ENCODE measurements around the gene POLRMT. TPM values are rescaled to one million over a fixed set of nuclear protein-coding genes. Genes with fewer than 3 reads are reported as not detected.

The POLRMT gene
- polyA plus RNA-seq, 1 donor (not counting 4 experiments of a cell fraction or from before 2014, with no cell fraction given), result 33.3 TPM

DNA sequence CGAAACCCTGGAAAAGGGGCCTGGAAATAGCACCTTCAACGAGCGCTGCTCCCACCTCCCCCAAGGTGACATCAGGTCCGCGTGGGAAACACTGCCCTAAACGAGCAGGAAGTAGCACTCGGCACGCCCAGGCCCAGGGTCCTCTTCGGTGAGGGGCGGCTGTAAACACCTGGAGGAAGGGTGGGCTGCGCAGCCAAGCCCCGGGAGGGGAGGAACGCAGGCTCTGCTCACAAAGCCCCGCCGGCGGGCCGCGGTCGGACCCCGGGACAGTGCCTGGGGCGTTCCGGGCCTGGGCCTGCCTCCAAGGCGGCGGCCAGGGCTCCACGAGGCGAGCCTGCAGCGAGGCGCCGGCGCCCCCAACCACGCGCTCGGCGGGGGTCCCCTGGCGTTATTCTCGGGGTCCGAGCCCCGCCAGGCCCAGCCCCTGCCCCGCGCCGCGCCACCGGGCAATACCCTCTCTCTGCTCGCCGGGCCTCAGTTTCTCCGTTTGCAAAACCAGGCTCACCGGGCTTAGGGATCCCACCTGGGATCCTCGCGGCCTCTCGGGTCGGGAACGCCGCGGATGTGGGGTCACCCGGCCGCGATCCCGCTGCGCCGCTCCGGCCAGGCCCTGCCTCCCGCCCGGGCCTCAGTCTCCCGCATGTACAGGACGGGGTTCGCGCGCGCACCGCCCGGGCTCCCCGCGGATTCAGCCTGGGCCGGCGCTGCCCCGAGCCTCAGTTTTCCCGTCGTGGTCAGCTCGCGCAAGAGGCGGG lies 29.0 kb upstream of the POLRMT start:
- no peak for FAIRE-seq
- H3K4me3 ChIP-seq (ENCODE audit: control insufficient read depth in 2 of 3, extremely low read depth in 1 of 3, insufficient read depth in 2 of 3, low read depth in 1 of 3, low read length in 3 of 3), result peak overlapping the region; percentile 84 to 96 (median 85)
- no peaks in the 10 kb centered on the region for H3K27me3 ChIP-seq (ENCODE audit: control insufficient read depth, extremely low read depth, insufficient read depth, low read length)
- TF ChIP-seq, protein P1, sequence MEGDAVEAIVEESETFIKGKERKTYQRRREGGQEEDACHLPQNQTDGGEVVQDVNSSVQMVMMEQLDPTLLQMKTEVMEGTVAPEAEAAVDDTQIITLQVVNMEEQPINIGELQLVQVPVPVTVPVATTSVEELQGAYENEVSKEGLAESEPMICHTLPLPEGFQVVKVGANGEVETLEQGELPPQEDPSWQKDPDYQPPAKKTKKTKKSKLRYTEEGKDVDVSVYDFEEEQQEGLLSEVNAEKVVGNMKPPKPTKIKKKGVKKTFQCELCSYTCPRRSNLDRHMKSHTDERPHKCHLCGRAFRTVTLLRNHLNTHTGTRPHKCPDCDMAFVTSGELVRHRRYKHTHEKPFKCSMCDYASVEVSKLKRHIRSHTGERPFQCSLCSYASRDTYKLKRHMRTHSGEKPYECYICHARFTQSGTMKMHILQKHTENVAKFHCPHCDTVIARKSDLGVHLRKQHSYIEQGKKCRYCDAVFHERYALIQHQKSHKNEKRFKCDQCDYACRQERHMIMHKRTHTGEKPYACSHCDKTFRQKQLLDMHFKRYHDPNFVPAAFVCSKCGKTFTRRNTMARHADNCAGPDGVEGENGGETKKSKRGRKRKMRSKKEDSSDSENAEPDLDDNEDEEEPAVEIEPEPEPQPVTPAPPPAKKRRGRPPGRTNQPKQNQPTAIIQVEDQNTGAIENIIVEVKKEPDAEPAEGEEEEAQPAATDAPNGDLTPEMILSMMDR (optimal IDR thresholded peaks at IDR 0.05 in 1 of 3, IDR thresholded peaks at IDR 0.05 in 1 of 3, conservative IDR thresholded peaks at IDR 0.05 in 1 of 3; ENCODE audit: extremely low read depth in 1 of 3, insufficient read depth in 2 of 3, low read length in 3 of 3), result no peak
- no peak for TF ChIP-seq EZH2 (IDR thresholded peaks at IDR 0.05; ENCODE audit: low read length)
- peaks cover 6% of the 10 kb centered on the region for H3K9me1 ChIP-seq (ENCODE audit: control insufficient read depth, extremely low read depth, insufficient read depth, low read length)
- H3K36me3 ChIP-seq (ENCODE audit: control insufficient read depth in 2 of 2, extremely low read depth in 1 of 2, insufficient read depth in 2 of 2, low read length in 2 of 2), result peaks cover 9% of the 10 kb centered on the region in 2 experiments
- DNase-seq (ENCODE audit: low read depth, low spot score), result no peak
- no peak overlapping the region for H2AFZ ChIP-seq (ENCODE audit: control insufficient read depth, low read length)
- peak overlapping the region; percentile 96 for H3K27ac ChIP-seq (ENCODE audit: control insufficient read depth, insufficient read depth, low read length)
- dilution Hi-C loops (cut with MboI; ENCODE audit: extremely low pct_ligation_motif_present, low sequenced_read_pairs), result no loop called here
- peak overlapping the region; percentile 86 for H3K9ac ChIP-seq (ENCODE audit: control insufficient read depth, extremely low read depth, insufficient read depth, low read length)
- H3K4me1 ChIP-seq (ENCODE audit: control insufficient read depth, extremely low read depth, insufficient read depth, low read length), result peaks cover 48% of the 10 kb centered on the region
- H3K9me3 ChIP-seq (ENCODE audit: control insufficient read depth, low read depth, low read length), result no peaks in the 10 kb centered on the region
- peaks cover 56% of the 10 kb centered on the region for H3K79me2 ChIP-seq (ENCODE audit: control insufficient read depth, insufficient read depth, low read length)
- peak overlapping the region; percentile 99 for H3K4me2 ChIP-seq (ENCODE audit: control insufficient read depth, extremely low read depth, insufficient read depth, low read depth, low read length)
- peaks cover 39% of the 10 kb centered on the region for H4K20me1 ChIP-seq (ENCODE audit: control insufficient read depth, extremely low read depth, insufficient read depth, low read length)

DNA sequence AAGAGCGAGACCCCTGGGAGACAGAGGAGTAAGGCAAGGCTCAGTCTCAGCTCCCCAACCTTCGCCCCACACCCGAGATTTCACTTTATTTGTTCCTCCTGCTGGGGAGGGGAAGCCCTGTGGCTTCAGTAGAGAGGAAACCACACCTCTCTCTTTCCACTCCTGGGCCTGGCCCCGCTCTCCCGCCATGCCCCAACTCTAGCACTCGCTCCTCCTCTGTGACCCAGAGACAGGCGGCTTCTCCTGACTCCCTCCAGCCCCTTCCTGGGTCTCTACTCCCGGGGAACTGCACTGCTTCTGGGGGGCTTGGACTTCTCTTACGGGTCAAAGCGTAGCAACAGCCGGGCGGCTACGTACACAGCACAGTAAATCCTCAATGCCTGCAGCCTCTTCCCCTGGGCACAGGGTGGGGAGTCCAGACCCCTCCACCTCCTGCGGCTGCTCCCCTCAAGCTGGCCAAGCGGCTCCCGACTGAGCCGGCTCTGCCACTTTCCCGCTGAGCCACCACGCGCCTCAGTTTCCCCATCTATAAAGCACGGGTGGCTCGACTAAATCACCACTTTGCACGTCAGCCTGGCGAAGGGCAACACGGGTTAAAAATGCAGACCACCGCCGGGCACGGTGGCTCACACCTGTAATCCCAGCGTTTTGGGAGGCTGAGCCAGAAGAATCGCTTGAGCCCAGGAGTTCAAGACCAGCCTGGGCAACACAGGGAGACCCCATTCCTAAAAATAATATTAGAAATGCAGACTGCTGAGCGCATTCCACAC lies 28.3 kb upstream of the POLRMT start:
- Histone ChIP-seq H3K4me3 (ENCODE audit: control insufficient read depth in 2 of 3, extremely low read depth in 1 of 3, insufficient read depth in 2 of 3, low read depth in 1 of 3, low read length in 3 of 3) (peak overlapping the region; percentile 84 to 96 (median 85)), H3K79me2 (ENCODE audit: control insufficient read depth, insufficient read depth, low read length) (peaks cover 64% of the 10 kb centered on the region), H3K36me3 (ENCODE audit: control insufficient read depth in 2 of 2, extremely low read depth in 1 of 2, insufficient read depth in 2 of 2, low read length in 2 of 2) (peaks cover 9 to 10% of the 10 kb centered on the region in 2 experiments), H3K9ac (ENCODE audit: control insufficient read depth, extremely low read depth, insufficient read depth, low read length) (peak overlapping the region; percentile 86), H2AFZ (ENCODE audit: control insufficient read depth, low read length) (no peak overlapping the region), H3K4me1 (ENCODE audit: control insufficient read depth, extremely low read depth, insufficient read depth, low read length) (peaks cover 48% of the 10 kb centered on the region), H3K4me2 (ENCODE audit: control insufficient read depth, extremely low read depth, insufficient read depth, low read depth, low read length) (peak overlapping the region; percentile 99), H3K27ac (ENCODE audit: control insufficient read depth, insufficient read depth, low read length) (peak overlapping the region; percentile 96), H4K20me1 (ENCODE audit: control insufficient read depth, extremely low read depth, insufficient read depth, low read length) (peaks cover 46% of the 10 kb centered on the region), H3K27me3 (ENCODE audit: control insufficient read depth, extremely low read depth, insufficient read depth, low read length) (no peaks in the 10 kb centered on the region), H3K9me1 (ENCODE audit: control insufficient read depth, extremely low read depth, insufficient read depth, low read length) (peaks cover 6% of the 10 kb centered on the region), H3K9me3 (ENCODE audit: control insufficient read depth, low read depth, low read length) (no peaks in the 10 kb centered on the region)
- FAIRE-seq (peak; percentile 56), DNase-seq (ENCODE audit: low read depth, low spot score) (no peak)
- dilution Hi-C loops (cut with MboI; ENCODE audit: extremely low pct_ligation_motif_present, low sequenced_read_pairs), result no loop called here
- TF ChIP-seq, protein P1 (optimal IDR thresholded peaks at IDR 0.05 in 1 of 3, IDR thresholded peaks at IDR 0.05 in 1 of 3, conservative IDR thresholded peaks at IDR 0.05 in 1 of 3; ENCODE audit: extremely low read depth in 1 of 3, insufficient read depth in 2 of 3, low read length in 3 of 3), result no peak
- no peak for TF ChIP-seq EZH2 (IDR thresholded peaks at IDR 0.05; ENCODE audit: low read length)
